DOHH2 (cell line): ENCODE measurements around the gene RHD.
"Not testable (repeated sequence)": the region's sequence is repeated elsewhere in the genome, so short reads cannot be mapped to it uniquely, and the experiment has no call there.

Experiments
- H3F3A ChIP-seq: fragments of 200-600 bp; sonication (generic), shearing (Covaris generic); 2 replicates; pipeline ENCODE4 v1.6.0; 2016; ENCODE audit warnings: antibody characterized with exemption, mild to moderate bottlenecking; ENCODE audit not compliant: control insufficient read depth, insufficient read depth
- H3K27ac ChIP-seq: fragments of 200-600 bp; sonication (generic); 2 replicates; pipeline ENCODE4 v1.5.1; 2014; ENCODE audit warnings: low read depth, mild to moderate bottlenecking, low read length, moderate library complexity
- H3K27me3 ChIP-seq: fragments of 200-600 bp; sonication (generic); 2 replicates; pipeline ENCODE4 v1.6.1; 2014; ENCODE audit warnings: mild to moderate bottlenecking, low read length, mixed read lengths; ENCODE audit not compliant: control insufficient read depth
- H3K36me3 ChIP-seq: fragments of 200-600 bp; sonication (generic); 2 replicates; pipeline ENCODE4 v1.6.1; 2014; ENCODE audit warnings: mild to moderate bottlenecking, low read length, moderate library complexity, mixed read lengths; ENCODE audit not compliant: control insufficient read depth
- H3K4me1 ChIP-seq: fragments of 200-600 bp; sonication (generic); 2 replicates; pipeline ENCODE4 v1.6.1; 2014; ENCODE audit warnings: mild to moderate bottlenecking, low read length, mixed read lengths; ENCODE audit not compliant: control insufficient read depth
- H3K4me2 ChIP-seq: fragments of 200-600 bp; sonication (generic); 2 replicates; pipeline ENCODE4 v1.6.0; 2014; ENCODE audit warnings: mild to moderate bottlenecking, low read length, moderate library complexity
- H3K4me3 ChIP-seq: fragments of 200-600 bp; sonication (generic); 2 replicates; pipeline ENCODE4 v1.5.1; 2014; ENCODE audit warnings: mild to moderate bottlenecking, low read length, mixed read lengths
- H3K79me2 ChIP-seq: fragments of 200-600 bp; sonication (generic); 2 replicates; pipeline ENCODE4 v1.6.1; 2014; ENCODE audit warnings: mild to moderate bottlenecking, low read length, mixed read lengths; ENCODE audit not compliant: control insufficient read depth
- H3K9me2 ChIP-seq: fragments of 200-600 bp; sonication (generic); replicated peaks from 2 replicates; pipeline ENCODE4 v1.6.1; 2014; ENCODE audit warnings: mild to moderate bottlenecking, low read length, mixed read lengths; ENCODE audit not compliant: control insufficient read depth
- H3K9me3 ChIP-seq: fragments of 200-600 bp; sonication (generic); 2 replicates; pipeline ENCODE4 v1.6.1; 2014; ENCODE audit warnings: antibody characterized with exemption, low read length, mixed read lengths; ENCODE audit not compliant: control insufficient read depth, insufficient read depth
- H4K20me1 ChIP-seq: fragments of 200-600 bp; sonication (generic); 2 replicates; pipeline ENCODE4 v1.6.0; 2014; ENCODE audit warnings: low read depth, mild to moderate bottlenecking, antibody characterized with exemption, low read length, moderate library complexity; ENCODE audit not compliant: control insufficient read depth, insufficient read depth

The RHD gene

DNA sequence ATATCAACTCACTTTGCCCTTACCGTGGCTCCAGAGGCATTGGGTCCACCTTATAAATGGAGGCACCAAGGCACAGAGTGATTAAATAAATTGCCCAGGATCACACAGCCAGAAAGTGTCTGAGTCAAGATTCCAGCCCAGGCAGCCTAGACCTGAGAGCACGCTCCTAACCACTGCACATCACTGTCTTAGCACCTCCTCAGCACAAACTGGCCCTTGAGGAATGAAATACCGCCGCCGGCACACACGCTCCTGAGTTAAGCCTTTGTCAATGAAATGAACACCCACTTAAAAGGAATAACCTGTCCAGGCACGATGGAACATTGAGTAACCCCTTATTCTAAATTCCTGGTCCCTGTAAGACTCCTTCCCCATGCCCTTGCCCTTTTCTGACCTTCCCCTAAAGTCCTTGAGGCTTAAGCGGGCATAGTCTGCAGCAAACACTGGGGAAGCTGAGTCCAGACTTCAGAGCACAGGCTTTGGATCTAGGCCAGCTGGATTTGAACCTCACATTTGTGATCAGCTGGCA is 16.3 kb downstream of the RHD start:
- not testable (repeated sequence) for H4K20me1 ChIP-seq, H3K79me2 ChIP-seq, H3K36me3 ChIP-seq, H3K9me3 ChIP-seq, H3K4me2 ChIP-seq, H3F3A ChIP-seq, H3K9me2 ChIP-seq, H3K4me3 ChIP-seq, H3K27me3 ChIP-seq, H3K27ac ChIP-seq, H3K4me1 ChIP-seq

DNA sequence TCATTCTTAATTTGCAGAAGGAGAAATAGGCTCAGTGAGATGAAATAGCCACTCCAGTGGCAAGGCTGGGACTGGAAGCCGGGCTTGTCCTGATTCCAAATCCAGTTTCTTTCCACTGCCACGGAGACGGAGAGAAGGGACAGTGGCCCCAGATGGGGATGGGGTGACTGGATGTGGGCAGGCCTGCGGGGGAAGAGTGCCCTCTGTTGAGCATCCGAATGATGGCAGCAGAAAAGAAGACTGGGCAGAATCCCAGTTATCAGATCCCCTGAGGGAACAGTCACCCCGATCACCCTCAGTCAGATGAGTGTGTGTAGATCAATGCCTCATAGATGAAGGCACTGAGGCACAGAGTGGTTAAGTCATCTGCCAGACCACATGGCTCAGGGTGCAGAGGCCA is 17.7 kb downstream of the RHD start:
- H3K9me3 ChIP-seq, H3F3A ChIP-seq, H3K36me3 ChIP-seq, H4K20me1 ChIP-seq, H3K4me2 ChIP-seq, H3K4me3 ChIP-seq, H3K27me3 ChIP-seq, H3K9me2 ChIP-seq, H3K4me1 ChIP-seq, H3K27ac ChIP-seq, H3K79me2 ChIP-seq: not testable (repeated sequence)

DNA sequence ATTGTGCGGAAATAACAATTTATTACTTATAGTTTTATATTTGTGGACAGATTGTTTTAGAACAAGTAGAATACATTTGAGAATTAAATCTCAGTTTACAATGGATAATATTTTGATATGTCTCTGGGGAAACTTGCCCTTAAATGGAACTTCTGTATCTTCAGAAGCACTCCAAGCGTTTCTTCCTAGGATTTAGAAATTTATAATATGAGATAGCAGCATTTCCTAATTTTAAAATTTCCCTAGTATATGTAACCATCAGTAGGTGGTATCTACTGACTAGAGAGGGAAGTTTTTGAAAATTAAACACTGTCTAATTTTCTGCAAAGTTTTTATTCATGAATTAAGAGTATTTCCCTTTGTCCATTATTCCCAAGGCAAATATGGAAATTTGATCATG is 21.1 kb downstream of the RHD start:
- not testable (repeated sequence) for H4K20me1 ChIP-seq

DNA sequence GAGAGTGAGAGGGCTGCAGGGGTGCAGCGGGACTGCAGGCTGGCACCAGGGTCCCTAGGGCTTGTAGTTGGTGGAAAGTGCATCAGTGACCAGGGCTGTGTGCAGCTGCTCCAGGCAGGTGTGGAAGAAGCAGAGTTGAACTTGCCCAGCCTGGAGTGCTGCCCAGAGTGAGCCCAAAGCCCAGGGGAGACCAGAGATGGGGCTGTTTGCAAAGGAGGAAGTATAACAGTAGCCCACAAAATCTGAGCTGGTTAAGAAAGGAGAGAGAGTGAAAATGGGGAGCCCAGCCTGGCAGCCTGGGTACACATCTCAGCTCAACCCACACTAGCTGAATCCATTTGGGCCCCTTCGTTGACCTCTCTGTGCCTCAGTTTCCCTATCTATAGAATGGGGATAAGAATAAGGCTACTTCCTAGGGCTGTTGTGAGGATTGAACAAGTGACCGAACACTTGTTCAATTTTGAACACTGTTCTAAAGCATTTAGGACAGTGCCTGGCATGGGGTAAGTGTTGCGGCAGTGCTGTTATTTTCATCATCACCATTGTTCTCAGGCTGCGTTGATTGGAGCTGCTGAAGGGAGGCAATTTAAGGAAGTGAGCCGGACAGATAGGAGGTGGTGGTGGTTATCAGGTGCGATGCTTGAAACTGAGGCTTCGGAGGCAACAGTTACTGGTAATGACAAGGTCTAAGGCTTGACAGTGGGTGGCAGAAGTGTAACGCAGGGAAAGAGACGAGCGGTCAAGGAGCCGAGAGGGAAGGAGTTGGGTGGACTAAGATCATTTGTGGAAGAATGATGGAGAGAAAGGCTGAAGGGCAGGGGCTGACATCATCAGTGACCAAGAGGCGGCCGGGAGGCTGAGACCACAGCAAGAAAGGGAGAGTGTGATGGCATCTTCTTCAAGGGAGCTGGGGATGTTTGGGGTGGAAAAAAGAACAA is 22.8 kb downstream of the RHD start:
- not testable (repeated sequence) for H3K79me2 ChIP-seq, H3K27me3 ChIP-seq, H3F3A ChIP-seq, H3K4me3 ChIP-seq, H4K20me1 ChIP-seq, H3K36me3 ChIP-seq, H3K4me1 ChIP-seq, H3K9me3 ChIP-seq, H3K9me2 ChIP-seq, H3K4me2 ChIP-seq, H3K27ac ChIP-seq

More for the DNA sequence above, 21.1 kb downstream of the RHD start:
- H3K4me2 ChIP-seq, H3K27me3 ChIP-seq, H3F3A ChIP-seq, H3K9me3 ChIP-seq, H3K79me2 ChIP-seq, H3K4me1 ChIP-seq, H3K27ac ChIP-seq, H3K36me3 ChIP-seq, H3K9me2 ChIP-seq, H3K4me3 ChIP-seq: not testable (repeated sequence)

DNA sequence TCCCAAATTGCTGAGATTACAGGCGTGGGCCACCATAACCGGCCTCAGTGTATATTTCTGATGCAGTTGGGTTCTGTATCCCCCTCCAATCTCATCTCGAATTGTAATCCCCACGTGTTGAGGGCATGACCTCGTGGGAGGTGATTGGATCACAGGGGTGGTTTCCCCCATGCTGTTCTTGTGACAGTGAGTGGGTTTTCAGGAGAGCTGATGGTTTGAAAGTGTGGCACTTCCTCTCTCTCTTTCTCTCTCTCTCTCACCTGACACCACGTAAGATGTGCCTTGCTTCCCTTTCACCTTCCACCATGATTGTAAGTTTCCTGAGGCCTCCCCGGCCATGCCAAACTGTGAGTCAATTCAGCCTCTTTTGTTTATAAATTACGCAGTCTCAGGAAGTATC is 24.2 kb downstream of the RHD start:
- not testable (repeated sequence) for H3F3A ChIP-seq, H3K27ac ChIP-seq, H3K9me2 ChIP-seq, H3K9me3 ChIP-seq, H3K27me3 ChIP-seq, H4K20me1 ChIP-seq, H3K36me3 ChIP-seq, H3K4me1 ChIP-seq, H3K79me2 ChIP-seq, H3K4me2 ChIP-seq, H3K4me3 ChIP-seq

DNA sequence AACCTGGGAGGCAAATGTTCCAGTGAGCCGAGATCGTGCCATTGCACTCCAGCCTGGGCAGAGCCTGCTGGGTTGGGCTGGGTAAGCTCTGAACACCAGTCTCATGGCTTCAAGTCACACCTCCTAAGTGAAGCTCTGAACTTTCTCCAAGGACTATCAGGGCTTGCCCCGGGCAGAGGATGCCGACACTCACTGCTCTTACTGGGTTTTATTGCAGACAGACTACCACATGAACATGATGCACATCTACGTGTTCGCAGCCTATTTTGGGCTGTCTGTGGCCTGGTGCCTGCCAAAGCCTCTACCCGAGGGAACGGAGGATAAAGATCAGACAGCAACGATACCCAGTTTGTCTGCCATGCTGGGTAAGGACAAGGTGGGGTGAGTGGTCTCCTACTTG is 28.4 kb downstream of the RHD start:
- H3K4me3 ChIP-seq, H3K27me3 ChIP-seq, H4K20me1 ChIP-seq, H3K4me1 ChIP-seq, H3K27ac ChIP-seq, H3K4me2 ChIP-seq, H3K36me3 ChIP-seq, H3K9me3 ChIP-seq, H3K9me2 ChIP-seq, H3K79me2 ChIP-seq, H3F3A ChIP-seq: not testable (repeated sequence)

DNA sequence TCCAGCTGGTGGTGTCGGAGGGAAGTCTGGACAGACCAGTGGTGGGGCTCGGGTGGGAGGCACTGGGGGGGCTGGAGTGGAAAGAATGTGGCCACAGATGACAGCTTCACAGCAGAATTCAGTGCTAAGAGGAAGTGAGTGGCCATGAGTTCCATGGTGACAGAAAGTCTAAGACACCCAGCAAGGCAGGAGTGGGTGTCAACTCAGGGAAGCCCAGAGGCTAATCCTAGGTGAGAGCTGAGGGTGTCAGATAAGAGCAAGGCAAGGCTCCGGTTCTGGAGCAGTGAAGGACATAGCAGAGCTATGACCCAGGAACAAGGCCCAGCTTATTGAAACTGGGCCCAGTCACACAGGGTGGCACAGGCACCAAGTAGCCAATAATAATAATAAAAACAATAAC is 30.0 kb downstream of the RHD start:
- H3F3A ChIP-seq, H3K9me2 ChIP-seq, H4K20me1 ChIP-seq: not testable (repeated sequence)

DNA sequence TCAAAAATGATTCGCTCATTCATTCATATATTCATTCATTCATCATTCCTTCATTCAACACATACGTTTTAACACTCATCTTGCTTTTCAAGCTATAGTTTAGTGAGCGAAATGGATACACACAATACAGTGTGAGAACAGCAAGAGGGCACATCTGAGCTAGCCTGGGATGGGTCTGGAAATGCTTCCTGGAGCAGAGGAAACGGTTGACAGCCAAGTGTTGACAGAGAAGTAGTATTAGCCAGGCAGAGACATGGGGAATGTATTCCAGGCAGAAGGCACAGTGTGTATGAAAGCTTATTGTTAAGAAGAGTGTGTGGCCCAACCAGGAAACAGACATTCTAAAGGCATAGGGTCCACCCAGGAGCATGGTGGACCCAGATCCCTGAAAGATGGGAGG is 32.6 kb downstream of the RHD start:
- not testable (repeated sequence) for H3K9me3 ChIP-seq, H3K4me3 ChIP-seq, H3K4me1 ChIP-seq, H3K79me2 ChIP-seq, H3K9me2 ChIP-seq, H3K4me2 ChIP-seq, H3K36me3 ChIP-seq, H3F3A ChIP-seq, H3K27ac ChIP-seq, H4K20me1 ChIP-seq, H3K27me3 ChIP-seq

More for the DNA sequence above, 30.0 kb downstream of the RHD start:
- H3K4me3 ChIP-seq, H3K79me2 ChIP-seq, H3K36me3 ChIP-seq, H3K4me1 ChIP-seq, H3K27me3 ChIP-seq, H3K4me2 ChIP-seq, H3K27ac ChIP-seq, H3K9me3 ChIP-seq: not testable (repeated sequence)
